Suppressor macrophage treated with lipopolysaccharide for 1 hour (primary cell): Measurements from ENCODE around the gene FOXB2.
"Not testable (repeated sequence)": the region's sequence is repeated elsewhere in the genome, so short reads cannot be mapped to it uniquely, and the experiment has no call there.

ENCODE experiments used
- DNase-seq, 3 donors: peaks; one replicate each; pipeline ENCODE4 v3.0.0-alpha.2; 2020 to 2022

FOXB2 gene

GRCh38 chr9:77016526-77017504, 2.6 kb upstream of the FOXB2 start:
- no peak for DNase-seq

- no peak for DNase-seq
Observed at GRCh38 chr9:77017505-77017894, 2.0 kb upstream of the FOXB2 start.

GRCh38 chr9:77018058-77018968, 1.1 kb upstream of the FOXB2 start:
- no peak for DNase-seq

GRCh38 chr9:77018969-77019235, 553 bp upstream of the FOXB2 start:
- DNase-seq = no peak

GRCh38 chr9:77019926-77020412, 514 bp downstream of the FOXB2 start:
- no peak for DNase-seq

GRCh38 chr9:77020413-77021290, 1.2 kb downstream of the FOXB2 start:
- DNase-seq = no peak

- peak in 1 of 3 donors; percentile 44 for DNase-seq
Observed at GRCh38 chr9:77021291-77021894, 1.9 kb downstream of the FOXB2 start.

- DNase-seq = no peak
Observed at GRCh38 chr9:77021922-77022782, 2.7 kb downstream of the FOXB2 start.

GRCh38 chr9:77022783-77023440, 3.5 kb downstream of the FOXB2 start:
- no peak for DNase-seq

GRCh38 chr9:77023726-77024125, 4.3 kb downstream of the FOXB2 start:
- no peak for DNase-seq

- no peak for DNase-seq
Observed at GRCh38 chr9:77024776-77025545, 5.5 kb downstream of the FOXB2 start.

GRCh38 chr9:77028478-77028877, 9.0 kb downstream of the FOXB2 start:
- no peak for DNase-seq

GRCh38 chr9:77030045-77030444, 10.6 kb downstream of the FOXB2 start:
- DNase-seq = no peak

- DNase-seq = no peak
Observed at GRCh38 chr9:77038281-77039036, 19.0 kb downstream of the FOXB2 start.

GRCh38 chr9:77040340-77040739, 20.9 kb downstream of the FOXB2 start:
- DNase-seq = no peak

GRCh38 chr9:77043743-77044142, 24.3 kb downstream of the FOXB2 start:
- not testable (repeated sequence) for DNase-seq

- not testable (repeated sequence) for DNase-seq
Observed at GRCh38 chr9:77060681-77061080, 41.2 kb downstream of the FOXB2 start.

- DNase-seq = no peak
Observed at GRCh38 chr9:77063645-77064285, 44.3 kb downstream of the FOXB2 start.
